Heart left ventricle (tissue), 16 donors: ENCODE measurements around the gene CRIP2. TPM values are rescaled to one million over a fixed set of nuclear protein-coding genes. Genes with fewer than 3 reads are reported as not detected.

Experiments
- ATAC-seq, 4 donors: fragments of 200-7000 bp; cut with Tn5 transposase; one replicate each; pipeline ENCODE4 v1.9.1; 2020 to 2022; ENCODE audit warnings: moderate library complexity in 4 of 4, mild to moderate bottlenecking in 3 of 4, moderate number of reproducible peaks in 1 of 4
- DNase-seq, 5 donors: peaks; one replicate each; pipeline ENCODE4 v3.0.0-alpha.2; 2020
- H3K27ac ChIP-seq, 12 donors: fragments of 200-600 bp; sonication (generic) in 4 of 12; one replicate each; pipeline versions ENCODE4 v1.5.0 to v1.8.0; 2016 to 2022; ENCODE audit warnings: mild to moderate bottlenecking in 2 of 12
- H3K27me3 ChIP-seq, 9 donors: fragments of 200-600 bp; sonication (generic) in 2 of 9; one replicate each; pipeline versions ENCODE4 v1.5.1 to v1.8.0; 2016 to 2022; ENCODE audit warnings: mild to moderate bottlenecking in 3 of 9
- H3K36me3 ChIP-seq, 9 donors: fragments of 200-600 bp; sonication (generic) in 2 of 9; one replicate each; pipeline versions ENCODE4 v1.5.0 to v1.8.0; 2018 to 2022; ENCODE audit warnings: mild to moderate bottlenecking in 2 of 9
- H3K4me1 ChIP-seq, 12 donors: fragments of 200-600 bp; sonication (generic) in 4 of 12; one replicate each; pipeline versions ENCODE4 v1.5.0 to v1.8.0; 2016 to 2022; ENCODE audit warnings: mild to moderate bottlenecking in 3 of 12
- H3K4me3 ChIP-seq, 12 donors: fragments of 200-600 bp; sonication (generic) in 4 of 12; one replicate each; pipeline versions ENCODE4 v1.5.0 to v1.8.0; 2017 to 2022; ENCODE audit warnings: mild to moderate bottlenecking in 9 of 12, moderate library complexity in 4 of 12
- H3K9me3 ChIP-seq, 12 donors: fragments of 200-600 bp; sonication (generic) in 4 of 12; one replicate each; pipeline versions ENCODE4 v1.5.0 to v1.8.0; 2016 to 2022; ENCODE audit warnings: mild to moderate bottlenecking in 1 of 12
- CTCF ChIP-seq, 12 donors: fragments of 200-600 bp; sonication (generic) in 4 of 12; IDR thresholded peaks; one replicate each; pipeline versions ENCODE4 v1.5.0 to v1.8.0; 2018 to 2022; ENCODE audit warnings: antibody characterized with exemption in 12 of 12, mild to moderate bottlenecking in 5 of 12
- POLR2A ChIP-seq, 2 donors: fragments of 450-650 bp; IDR thresholded peaks; one replicate each; pipeline ENCODE4 v1.6.1; 2017; ENCODE audit warnings: antibody characterized with exemption in 2 of 2, mild to moderate bottlenecking in 2 of 2, moderate library complexity in 2 of 2
- WGBS, 4 donors: extraction: QIAGEN DNeasy Blood & Tissue Kit in 2 of 4; methylation state at CpG; one replicate each; pipeline versions ENCODE4 v1.1.5 to v1.1.7; 2013 to 2018; 5-methylcytosine and 5-hydroxymethylcytosine counted together
- intact Hi-C, 10 donors: fragments of 100-400 bp; cut with DNase I; formaldehyde crosslinking; loops; one replicate each; pipeline versions ENCODE4 v1.11.1 to v1.14.2; 2022
- polyA plus RNA-seq, 2 donors: library from polyadenylated mRNA; stranded (reverse); fragments of 200-250 nt; gene quantifications; one replicate each; pipeline ENCODE4 v1.2.3, GENCODE V29; 2013
- total RNA-seq, 9 donors: library from RNA; depleted of rRNA in 2 of 9; stranded (reverse); fragments of >200 nt in 2 of 9; fragmentation: NEBNext Ultra II Directional in 3 of 9; extraction: Animal tissue kit (Norgen Biotek cat#: 25700) in 3 of 9; gene quantifications; one replicate each; pipeline versions ENCODE4 v1.1.0 to v1.2.4, GENCODE V29; 2016 to 2023
- donor health status: ischemic (EF 13 %, LVEDD 7.1; RV severe dilation, severe dysfunction).
- donor health status: healthy with polysubstance abuse.
- donor health status: DM: no; HTN: yes; CAD: no.
- donor health status: DM: no; HTN: no; CAD: no.
- donor health status: ischemic (EF 25% LVEDD 6.9; RV normal size, moderate dysfunction).
- donor health status: ischemic (EF 25% LVEDD 5.7; RV mildly dilated, moderate dysfunction).
- donor health status: healthy.
- donor health status: DM: yes; HTN: yes; CAD: no.
- donor health status: ischemic (EF 35%, LVEDD 5.7; RV mildly dilated, moderate dysfunction).
- donor health status: nonischemic (EF 11% LVEDD 7.7; RV severe dilation, severe dysfunction).
- donor health status: DM: yes; HTN: yes; CAD: no.
- donor health status: PGD.
- donor health status: ischemic (EF 29% LVEDD 5.4; RV normal size, mild dysfunction).
- donor health status: nonischemic (EF 23%, LVEDD 6.1; RV moderate dilation, normal function).

Gene CRIP2
- total and polyA plus RNA-seq, 11 donors, result 695 to 1,715 (median 851) TPM

GRCh38 chr14:105482486-105483110, 8.0 kb downstream of the CRIP2 start:
- no peak for DNase-seq

GRCh38 chr14:105483300-105484068, 8.9 kb downstream of the CRIP2 start:
- Histone ChIP-seq H3K36me3 (peaks cover 0 to 17% (median 12%) of the 10 kb centered on the region in 9 donors), H3K9me3 (no peaks in the 10 kb centered on the region), H3K4me3 (no peak overlapping the region), H3K4me1 (peaks cover 29 to 100% (median 92%) of the 10 kb centered on the region in 12 donors), H3K27ac (peak overlapping the region; percentile 94 to 100 (median 97)), H3K27me3 (peaks cover 0 to 6% (median 0%) of the 10 kb centered on the region in 9 donors)
- 44 to 81% (median 56%) methylated on average over 7 to 18 of the region's 18 CpGs for WGBS, 4 donors
- ATAC-seq (no peak), DNase-seq (peak in 2 of 5 donors; percentile 61 to 65)
- intact Hi-C loops, result loop anchor here in 1 of 10 donors (10.0 kb wide), 1 partner anchor 69 kb away; the partner anchor contains the start of gene MTA1
- TF ChIP-seq POLR2A (IDR thresholded peaks at IDR 0.05), result no peak
- no peak for TF ChIP-seq CTCF (IDR thresholded peaks at IDR 0.05)

More at GRCh38 chr14:105482486-105483110, 8.0 kb downstream of the CRIP2 start:
- intact Hi-C loops, result loop anchor here in 1 of 10 donors (10.0 kb wide), 1 partner anchor 68 kb away; the partner anchor contains the start of gene MTA1
- TF ChIP-seq POLR2A (IDR thresholded peaks at IDR 0.05) (no peak), CTCF (IDR thresholded peaks at IDR 0.05) (no peak)
- Histone ChIP-seq H3K27me3 (peaks cover 0 to 6% (median 0%) of the 10 kb centered on the region in 9 donors), H3K27ac (peak overlapping the region; percentile 94 to 100 (median 97)), H3K4me3 (peak overlapping the region in 8 of 12 donors; percentile 15 to 54 (median 45)), H3K36me3 (peaks cover 0 to 22% (median 15%) of the 10 kb centered on the region in 9 donors), H3K9me3 (no peaks in the 10 kb centered on the region), H3K4me1 (peaks cover 29 to 99% (median 90%) of the 10 kb centered on the region in 12 donors)
- no peak for ATAC-seq
- WGBS, 4 donors, result 57 to 67% (median 65%) methylated on average over 16 to 18 of the region's 18 CpGs

GRCh38 chr14:105484069-105484996, 9.7 kb downstream of the CRIP2 start:
- no peak for TF ChIP-seq POLR2A (IDR thresholded peaks at IDR 0.05)
- no peak for TF ChIP-seq CTCF (IDR thresholded peaks at IDR 0.05)
- ATAC-seq, result peak in 1 of 4 donors; percentile 4
- peak in 4 of 5 donors; percentile 70 to 80 (median 74) for DNase-seq
- intact Hi-C loops, result loop anchor here in 1 of 10 donors (10.0 kb wide), 1 partner anchor 70 kb away; the partner anchor contains the start of gene MTA1
- H3K4me3 ChIP-seq, result no peak overlapping the region
- H3K9me3 ChIP-seq, result no peaks in the 10 kb centered on the region
- peaks cover 37 to 100% (median 95%) of the 10 kb centered on the region in 12 donors for H3K4me1 ChIP-seq
- peaks cover 0 to 13% (median 7%) of the 10 kb centered on the region in 9 donors for H3K36me3 ChIP-seq
- H3K27ac ChIP-seq, result peak overlapping the region; percentile 2 to 100 (median 97)
- WGBS, 4 donors, result 37 to 55% (median 50%) methylated on average over 15 to 20 of the region's 20 CpGs
- peaks cover 0 to 6% (median 0%) of the 10 kb centered on the region in 9 donors for H3K27me3 ChIP-seq
